Keratinocyte (primary cell): Measurements from ENCODE around the gene ZNF184. TPM values are rescaled to one million over a fixed set of nuclear protein-coding genes. Genes with fewer than 3 reads are reported as not detected.

Experiments
- DNase-seq: peaks from one replicate; pipeline ENCODE4 v3.0.0-alpha.2; 2011; ENCODE audit warnings: low read depth, missing footprints, low spot score
- FAIRE-seq: peaks from 2 replicates; lab custom pipeline; 2011; peaks lifted over from hg19 to GRCh38; lab: Jason Lieb, UNC
- H2AFZ ChIP-seq: 2 replicates; pipeline ENCODE4 v1.6.0; 2012; ENCODE audit warnings: low read length, control low read depth, inconsistent platforms; ENCODE audit not compliant: control insufficient read depth
- H3K27ac ChIP-seq: 2 replicates; pipeline ENCODE4 v1.5.1; 2011; ENCODE audit warnings: low read length; ENCODE audit not compliant: control insufficient read depth, insufficient read depth
- H3K27me3 ChIP-seq: 3 replicates; pipeline ENCODE4 v1.6.0; 2011; ENCODE audit warnings: low read length; ENCODE audit not compliant: control insufficient read depth, insufficient read depth; ENCODE audit errors: extremely low read depth
- H3K36me3 ChIP-seq, 2 experiments: 2 replicates in 1 of 2; 3 replicates in 1 of 2; pipeline ENCODE4 v1.5.1; 2011; ENCODE audit warnings: low read length in 2 of 2, mild to moderate bottlenecking in 1 of 2; ENCODE audit not compliant: control insufficient read depth in 2 of 2, insufficient read depth in 2 of 2; ENCODE audit errors: extremely low read depth in 1 of 2
- H3K4me1 ChIP-seq: 3 replicates; pipeline ENCODE4 v1.5.1; 2011; ENCODE audit warnings: low read length; ENCODE audit not compliant: control insufficient read depth, insufficient read depth; ENCODE audit errors: extremely low read depth
- H3K4me2 ChIP-seq: 3 replicates; pipeline ENCODE4 v1.6.0; 2011; ENCODE audit warnings: low read depth, low read length; ENCODE audit not compliant: control insufficient read depth, insufficient read depth; ENCODE audit errors: extremely low read depth
- H3K4me3 ChIP-seq, 3 experiments: fragments of 200-600 bp in 1 of 3; sonication (generic) in 1 of 3; 2 replicates in 2 of 3; 3 replicates in 1 of 3; pipeline ENCODE4 v1.5.1; 2011 to 2016; ENCODE audit warnings: low read length in 3 of 3, mild to moderate bottlenecking in 3 of 3, control low read depth in 2 of 3, inconsistent platforms in 1 of 3, low read depth in 1 of 3, mixed read lengths in 1 of 3, mixed run types in 1 of 3, moderate library complexity in 1 of 3; ENCODE audit not compliant: control insufficient read depth in 2 of 3, insufficient read depth in 2 of 3; ENCODE audit errors: extremely low read depth in 1 of 3
- H3K79me2 ChIP-seq: 2 replicates; pipeline ENCODE4 v1.6.0; 2012; ENCODE audit warnings: low read length; ENCODE audit not compliant: control insufficient read depth, insufficient read depth
- H3K9ac ChIP-seq: 3 replicates; pipeline ENCODE4 v1.6.0; 2011; ENCODE audit warnings: low read length; ENCODE audit not compliant: control insufficient read depth, insufficient read depth; ENCODE audit errors: extremely low read depth
- H3K9me1 ChIP-seq: 3 replicates; pipeline ENCODE4 v1.6.0; 2011; ENCODE audit warnings: low read length; ENCODE audit not compliant: control insufficient read depth, insufficient read depth; ENCODE audit errors: extremely low read depth
- H3K9me3 ChIP-seq: 2 replicates; pipeline ENCODE4 v1.5.1; 2012; ENCODE audit warnings: low read depth, low read length; ENCODE audit not compliant: control insufficient read depth
- H4K20me1 ChIP-seq: 3 replicates; pipeline ENCODE4 v1.6.0; 2011; ENCODE audit warnings: low read length; ENCODE audit not compliant: control insufficient read depth, insufficient read depth; ENCODE audit errors: extremely low read depth
- CTCF ChIP-seq, 3 experiments: IDR thresholded peaks in 1 of 3; conservative IDR thresholded peaks in 1 of 3; optimal IDR thresholded peaks in 1 of 3; 2 replicates in 2 of 3; 3 replicates in 1 of 3; pipeline versions ENCODE3 to v1.5.1; 2011; ENCODE audit warnings: low read length in 3 of 3, mild to moderate bottlenecking in 3 of 3, moderate library complexity in 2 of 3, control low read depth in 1 of 3, inconsistent platforms in 1 of 3; ENCODE audit not compliant: insufficient read depth in 2 of 3; ENCODE audit errors: extremely low read depth in 1 of 3
- EZH2 ChIP-seq: IDR thresholded peaks from one replicate; pipeline ENCODE4 v1.6.1; 2012; ENCODE audit warnings: inconsistent platforms, mild to moderate bottlenecking, low read length, moderate library complexity
- dilution Hi-C: fragments of 300-500 bp; cut with MboI; formaldehyde crosslinking; loops from one replicate; pipeline ENCODE4 v1.7.0; 2020; ENCODE audit warnings: low sequenced_read_pairs; ENCODE audit not compliant: extremely low pct_ligation_motif_present
- polyA plus RNA-seq, 5 experiments: library from polyadenylated mRNA; depleted of rRNA in 3 of 5; stranded (reverse) in 3 of 5; stranded (forward) in 1 of 5; unstranded in 1 of 5; fragments of >200 nt; gene quantifications; 1 replicate in 1 of 5; 2 replicates in 3 of 5; 3 replicates in 1 of 5; pipeline versions ENCODE4 v1.2.1 to v1.2.3, GENCODE V29; 2011 to 2012; ENCODE audit warnings: missing spikeins in 2 of 5, low read depth in 1 of 5, low replicate concordance in 1 of 5

The ZNF184 gene
- polyA plus RNA-seq, 1 donor (not counting 4 experiments of a cell fraction or from before 2014, with no cell fraction given): 4.3 TPM

DNA sequence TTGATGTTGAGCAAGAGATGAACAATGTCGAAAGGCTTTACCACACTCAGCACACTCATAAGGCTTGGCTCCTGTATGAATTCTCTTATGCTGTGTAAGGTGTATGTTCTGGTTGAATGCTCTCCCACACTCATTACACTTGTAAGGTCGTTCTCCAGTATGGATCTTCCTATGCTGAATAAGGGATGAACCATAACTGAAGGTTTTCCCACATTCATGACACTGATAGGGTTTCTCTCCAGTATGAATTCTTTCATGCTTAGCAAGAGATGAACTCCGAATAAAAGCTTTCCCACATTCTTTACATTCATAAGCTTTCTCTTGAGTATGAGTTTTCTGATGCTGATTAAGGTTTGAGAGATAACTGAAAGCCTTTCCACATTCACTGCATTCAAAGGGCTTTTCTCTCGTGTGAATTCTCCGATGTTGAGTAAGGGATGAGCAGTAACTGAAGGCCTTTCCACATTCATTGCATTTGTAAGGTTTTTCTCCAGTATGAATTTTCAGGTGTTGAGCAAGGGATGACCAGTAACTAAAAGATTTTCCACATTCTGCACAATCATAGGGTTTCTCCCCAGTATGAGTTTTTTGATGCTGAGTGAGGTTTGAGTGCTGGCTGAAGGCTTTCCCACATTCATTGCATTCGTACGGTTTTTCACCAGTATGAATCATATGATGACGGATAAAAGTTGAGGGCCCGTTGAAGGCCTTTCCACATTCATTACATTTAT is 21.1 kb downstream of the ZNF184 start:
- TF ChIP-seq EZH2 (no peak), CTCF (optimal IDR thresholded peaks at IDR 0.05 in 1 of 3, IDR thresholded peaks at IDR 0.05 in 1 of 3, conservative IDR thresholded peaks at IDR 0.05 in 1 of 3; ENCODE audit: extremely low read depth in 1 of 3, insufficient read depth in 2 of 3, low read length in 3 of 3) (no peak)
- Histone ChIP-seq H3K27ac (no peak overlapping the region), H4K20me1 (no peaks in the 10 kb centered on the region), H3K79me2 (no peaks in the 10 kb centered on the region), H3K9me1 (no peaks in the 10 kb centered on the region), H3K27me3 (no peaks in the 10 kb centered on the region), H3K4me1 (no peaks in the 10 kb centered on the region), H3K4me2 (no peak overlapping the region), H3K36me3 (peaks cover 9 to 18% of the 10 kb centered on the region in 2 experiments), H3K9ac (no peak overlapping the region), H3K4me3 (no peak overlapping the region), H3K9me3 (peaks cover 45% of the 10 kb centered on the region), H2AFZ (no peak overlapping the region)
- no peak for DNase-seq
- no peak for FAIRE-seq
- dilution Hi-C loops: no loop called here

- H3K4me3 ChIP-seq: no peak overlapping the region
- no peak for FAIRE-seq
- no peaks in the 10 kb centered on the region for H3K79me2 ChIP-seq
- no peaks in the 10 kb centered on the region for H3K27me3 ChIP-seq
- H3K4me2 ChIP-seq: no peak overlapping the region
- H4K20me1 ChIP-seq: no peaks in the 10 kb centered on the region
- H3K9ac ChIP-seq: no peak overlapping the region
- TF ChIP-seq CTCF (optimal IDR thresholded peaks at IDR 0.05 in 1 of 3, IDR thresholded peaks at IDR 0.05 in 1 of 3, conservative IDR thresholded peaks at IDR 0.05 in 1 of 3; ENCODE audit: extremely low read depth in 1 of 3, insufficient read depth in 2 of 3, low read length in 3 of 3) (no peak), EZH2 (no peak)
- H3K9me1 ChIP-seq: no peaks in the 10 kb centered on the region
- dilution Hi-C loops: no loop called here
- peaks cover 2 to 5% of the 10 kb centered on the region in 2 experiments for H3K36me3 ChIP-seq
- no peak overlapping the region for H3K27ac ChIP-seq
- DNase-seq: no peak
- H2AFZ ChIP-seq: no peak overlapping the region
- peaks cover 28% of the 10 kb centered on the region for H3K9me3 ChIP-seq
- no peaks in the 10 kb centered on the region for H3K4me1 ChIP-seq
Observed at GRCh38 chr6:27448456-27448855, 24.4 kb downstream of the ZNF184 start.
